Suprapubic skin (tissue), 4 donors: ENCODE measurements around the gene TTC28.

Source experiments
- POLR2A ChIP-seq, 2 donors: fragments of 450-650 bp; IDR thresholded peaks; one replicate each; pipeline ENCODE4 v1.6.1; 2017; ENCODE audit warnings: antibody characterized with exemption in 2 of 2, mild to moderate bottlenecking in 2 of 2, moderate library complexity in 2 of 2
- POLR2AphosphoS5 ChIP-seq, 3 donors: sonication (generic); formaldehyde crosslinking; IDR thresholded peaks; one replicate each; pipeline ENCODE4 v1.6.1; 2017; ENCODE audit warnings: antibody characterized with exemption in 3 of 3
- TF ChIP-seq, protein P1 (sequence below), 2 donors: fragments of 200-600 bp in 1 of 2; fragments of 450-650 bp in 1 of 2; sonication (generic) in 1 of 2; IDR thresholded peaks; one replicate each; pipeline ENCODE4 v1.5.1; 2016 to 2019; ENCODE audit warnings: antibody characterized with exemption in 2 of 2, mild to moderate bottlenecking in 1 of 2, moderate library complexity in 1 of 2

DNA sequence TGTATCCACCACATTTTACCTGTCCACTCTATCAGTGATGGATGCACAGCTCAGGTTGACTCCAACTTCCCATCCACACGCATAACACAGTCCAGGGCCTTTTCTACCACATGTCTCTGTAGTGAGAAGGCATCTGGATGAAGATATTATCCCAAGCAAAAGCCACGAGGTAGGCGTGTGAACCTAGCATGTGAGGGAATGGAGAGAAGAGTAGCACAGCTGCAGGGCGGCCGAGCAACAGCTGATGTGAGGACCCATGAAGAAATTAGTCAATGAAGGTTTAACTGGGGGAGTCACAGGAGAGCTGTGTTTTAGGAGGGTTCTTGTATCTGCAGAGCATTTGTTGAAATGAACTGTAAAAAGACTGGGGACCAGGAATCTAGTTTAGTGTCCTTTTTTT is 616.0 kb downstream of the TTC28 start:
- TF ChIP-seq POLR2A (IDR thresholded peaks at IDR 0.05): no peak
- TF ChIP-seq, protein P1, sequence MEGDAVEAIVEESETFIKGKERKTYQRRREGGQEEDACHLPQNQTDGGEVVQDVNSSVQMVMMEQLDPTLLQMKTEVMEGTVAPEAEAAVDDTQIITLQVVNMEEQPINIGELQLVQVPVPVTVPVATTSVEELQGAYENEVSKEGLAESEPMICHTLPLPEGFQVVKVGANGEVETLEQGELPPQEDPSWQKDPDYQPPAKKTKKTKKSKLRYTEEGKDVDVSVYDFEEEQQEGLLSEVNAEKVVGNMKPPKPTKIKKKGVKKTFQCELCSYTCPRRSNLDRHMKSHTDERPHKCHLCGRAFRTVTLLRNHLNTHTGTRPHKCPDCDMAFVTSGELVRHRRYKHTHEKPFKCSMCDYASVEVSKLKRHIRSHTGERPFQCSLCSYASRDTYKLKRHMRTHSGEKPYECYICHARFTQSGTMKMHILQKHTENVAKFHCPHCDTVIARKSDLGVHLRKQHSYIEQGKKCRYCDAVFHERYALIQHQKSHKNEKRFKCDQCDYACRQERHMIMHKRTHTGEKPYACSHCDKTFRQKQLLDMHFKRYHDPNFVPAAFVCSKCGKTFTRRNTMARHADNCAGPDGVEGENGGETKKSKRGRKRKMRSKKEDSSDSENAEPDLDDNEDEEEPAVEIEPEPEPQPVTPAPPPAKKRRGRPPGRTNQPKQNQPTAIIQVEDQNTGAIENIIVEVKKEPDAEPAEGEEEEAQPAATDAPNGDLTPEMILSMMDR (IDR thresholded peaks at IDR 0.05): no peak
- TF ChIP-seq POLR2AphosphoS5 (IDR thresholded peaks at IDR 0.05): no peak
